Occipital lobe (tissue), 2 donors: ENCODE results near the gene CCDC28B. TPM values are rescaled to one million over a fixed set of nuclear protein-coding genes. Genes with fewer than 3 reads are reported as not detected.

ENCODE experiments used
- DNase-seq: peaks from one replicate; lab custom pipeline; 2025; lab: John Stamatoyannopoulos, UW
- total RNA-seq: library from RNA; depleted of rRNA; stranded (reverse); fragments of >200 nt; gene quantifications from one replicate; pipeline ENCODE4 v1.2.3, GENCODE V29; 2014

Gene CCDC28B
- total RNA-seq, 1 donor from 2014 or later = 31.7 TPM

DNA sequence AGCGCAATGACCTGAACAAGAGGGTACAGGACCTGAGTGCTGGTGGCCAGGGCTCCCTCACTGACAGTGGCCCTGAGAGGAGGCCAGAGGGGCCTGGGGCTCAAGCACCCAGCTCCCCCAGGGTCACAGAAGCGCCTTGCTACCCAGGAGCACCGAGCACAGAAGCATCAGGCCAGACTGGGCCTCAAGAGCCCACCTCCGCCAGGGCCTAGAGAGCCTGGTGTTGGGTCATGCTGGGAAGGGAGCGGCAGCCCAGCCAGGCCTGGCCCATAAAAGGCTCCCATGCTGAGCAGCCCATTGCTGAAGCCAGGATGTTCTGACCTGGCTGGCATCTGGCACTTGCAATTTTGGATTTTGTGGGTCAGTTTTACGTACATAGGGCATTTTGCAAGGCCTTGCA is 5.4 kb upstream of the CCDC28B start:
- no peak for DNase-seq

DNA sequence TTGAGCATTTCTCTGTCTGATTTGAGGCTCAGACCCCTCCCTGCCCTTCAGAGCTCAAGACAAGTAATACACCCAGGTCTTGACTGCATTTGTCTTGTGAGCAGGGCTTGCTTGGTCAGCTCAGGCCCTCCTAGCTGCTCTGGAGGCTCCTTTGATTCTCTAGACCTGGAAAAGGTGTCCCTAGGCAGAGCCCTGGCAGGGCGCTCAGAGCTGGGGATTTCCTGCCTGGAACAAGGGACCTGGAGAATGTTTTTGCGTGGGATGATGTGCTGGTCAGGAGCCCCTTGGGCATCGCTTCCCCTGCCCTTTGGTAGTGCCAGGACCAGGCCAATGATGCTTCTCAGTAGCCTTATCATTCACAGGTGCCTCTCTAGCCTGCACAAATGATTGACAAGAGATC is 4.9 kb upstream of the CCDC28B start:
- DNase-seq = no peak

DNA sequence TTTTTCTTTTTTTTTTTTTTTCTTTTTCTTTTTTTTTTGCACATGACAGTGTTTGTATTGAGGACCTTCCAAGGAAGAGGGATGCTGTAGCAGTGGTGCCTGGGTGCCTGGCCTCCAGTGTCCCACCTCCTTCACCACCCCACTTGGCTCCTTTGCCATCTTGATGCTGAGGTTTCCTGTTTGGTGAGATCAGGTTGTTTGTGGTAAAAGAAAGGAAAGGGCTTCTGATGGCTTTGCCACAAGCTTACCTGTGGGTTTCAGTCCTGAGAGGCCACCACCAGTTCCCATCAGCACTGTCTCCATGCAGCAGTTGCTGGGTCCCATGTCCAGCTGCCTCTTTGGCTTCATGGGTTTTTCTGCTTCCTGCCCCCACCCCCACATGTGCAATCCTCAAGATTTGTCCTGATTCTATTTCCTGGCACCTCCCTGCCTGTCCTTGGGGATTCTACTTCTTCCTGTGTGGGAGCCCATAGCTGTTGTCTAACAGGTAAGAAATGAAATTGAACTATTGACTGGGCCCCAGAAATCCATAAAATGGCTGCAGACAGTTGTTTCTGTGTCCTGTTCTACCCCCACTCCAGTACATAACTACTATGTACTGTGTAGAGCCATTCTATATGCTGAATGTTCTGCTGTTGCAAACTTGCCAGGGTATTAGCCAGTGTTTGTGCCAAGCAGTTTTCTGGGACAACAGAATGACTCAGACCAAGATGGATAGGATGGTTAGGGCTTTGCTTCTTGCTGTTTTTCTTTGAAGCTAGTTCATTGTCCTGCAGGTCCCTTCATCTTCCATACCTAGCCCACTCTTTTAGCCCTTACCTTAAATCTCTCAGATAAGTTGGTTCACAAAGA is 4.2 kb upstream of the CCDC28B start:
- DNase-seq = no peak

DNA sequence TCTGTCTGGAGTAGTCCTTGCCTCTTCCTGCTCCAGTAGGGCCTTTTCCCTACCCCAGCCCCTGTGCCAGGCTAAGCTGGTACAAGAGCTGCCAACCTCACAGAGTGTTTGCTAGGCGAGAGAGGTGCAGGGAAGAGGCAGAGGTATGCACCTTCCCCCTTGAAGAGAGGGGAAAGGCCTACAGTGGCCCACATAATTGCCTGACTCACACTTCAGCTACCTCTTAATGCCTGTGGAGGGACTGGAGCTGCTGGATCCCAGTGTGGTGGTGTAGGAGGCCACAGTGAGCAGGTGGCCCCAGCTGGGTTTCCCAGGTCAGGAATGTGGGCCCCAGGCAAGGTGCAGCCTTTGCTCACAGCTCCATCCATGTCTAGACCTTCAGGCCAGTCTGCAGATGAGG is 3.3 kb upstream of the CCDC28B start:
- DNase-seq = no peak

DNA sequence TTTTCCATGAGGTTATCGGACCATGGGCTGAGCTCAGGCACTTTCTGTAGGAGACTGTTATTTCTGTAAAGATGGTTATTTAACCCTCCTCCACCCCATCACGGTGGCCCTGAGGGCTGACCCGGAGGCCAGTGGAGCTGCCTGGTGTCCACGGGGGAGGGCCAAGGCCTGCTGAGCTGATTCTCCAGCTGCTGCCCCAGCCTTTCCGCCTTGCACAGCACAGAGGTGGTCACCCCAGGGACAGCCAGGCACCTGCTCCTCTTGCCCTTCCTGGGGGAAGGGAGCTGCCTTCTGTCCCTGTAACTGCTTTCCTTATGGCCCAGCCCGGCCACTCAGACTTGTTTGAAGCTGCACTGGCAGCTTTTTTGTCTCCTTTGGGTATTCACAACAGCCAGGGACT is 2.6 kb upstream of the CCDC28B start:
- DNase-seq = no peak

DNA sequence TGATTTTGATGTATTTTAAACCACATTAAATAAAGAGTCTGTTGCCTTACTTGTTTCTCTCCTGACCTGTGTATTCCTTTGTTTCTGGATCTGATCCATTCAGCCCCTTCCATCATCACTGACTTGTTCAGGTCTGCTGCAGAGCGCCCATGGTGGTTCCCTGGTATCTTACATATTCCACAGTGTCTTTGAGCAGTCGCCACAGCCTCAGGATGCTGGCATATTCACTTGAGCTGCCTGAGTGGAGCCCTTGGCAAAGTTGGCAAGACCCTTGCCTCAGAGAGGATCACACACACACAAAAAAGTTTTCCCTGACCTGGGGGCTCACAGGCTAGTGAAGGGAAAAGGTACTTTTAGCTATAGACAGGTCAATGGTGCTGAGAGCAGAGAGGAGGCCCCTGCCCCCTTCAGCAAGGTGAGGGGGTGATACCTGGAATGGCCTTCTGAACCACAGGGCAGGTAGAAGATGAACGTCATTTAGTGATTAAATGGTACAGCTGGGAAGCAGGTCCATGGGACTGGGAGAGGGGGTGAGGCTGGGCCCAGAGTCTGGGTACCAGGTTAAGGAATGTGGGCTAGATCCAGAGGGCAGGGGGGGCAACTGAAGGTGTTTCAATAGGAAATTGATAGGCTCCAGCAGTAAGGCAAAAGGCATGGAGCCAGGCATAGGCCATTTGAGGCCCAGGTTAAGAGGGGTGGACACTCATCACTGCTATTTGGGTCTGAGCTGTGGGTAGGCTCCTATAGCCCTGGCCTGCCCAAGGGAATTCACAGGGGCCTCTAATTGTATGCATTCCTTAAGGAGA is 2.0 kb upstream of the CCDC28B start:
- no peak for DNase-seq

DNA sequence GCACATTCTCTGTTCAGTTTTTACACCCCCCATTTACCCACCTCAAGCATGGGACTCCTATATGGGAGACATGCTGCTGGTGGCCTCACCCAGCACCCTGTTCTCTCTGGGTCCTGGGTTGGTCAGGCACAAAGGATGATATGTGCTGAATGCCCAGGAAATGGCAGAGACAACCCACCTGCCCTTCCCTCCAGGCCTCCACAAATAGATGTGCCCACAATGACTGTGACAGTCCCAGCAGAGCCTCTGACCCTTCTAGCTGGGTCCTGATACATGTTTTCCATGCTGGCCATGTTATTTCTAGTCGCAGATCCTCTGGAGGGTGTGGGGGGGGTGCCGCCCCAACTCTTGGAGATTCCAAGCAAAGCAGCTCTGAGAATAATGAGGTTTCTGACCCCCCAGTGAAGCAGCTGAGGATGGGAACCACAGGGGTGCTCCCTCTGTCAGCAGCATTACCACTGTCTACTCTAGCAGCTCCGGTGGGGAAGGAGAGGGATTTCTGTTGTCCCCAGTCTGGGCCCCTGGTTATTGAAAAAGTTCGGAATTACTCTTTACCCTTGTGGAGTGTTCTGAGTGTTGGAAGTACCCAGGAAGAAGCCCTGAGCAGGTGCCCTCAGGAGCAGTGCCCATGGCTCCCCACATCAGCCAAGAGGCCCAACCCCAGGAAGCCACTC is 1.2 kb upstream of the CCDC28B start:
- no peak for DNase-seq

DNA sequence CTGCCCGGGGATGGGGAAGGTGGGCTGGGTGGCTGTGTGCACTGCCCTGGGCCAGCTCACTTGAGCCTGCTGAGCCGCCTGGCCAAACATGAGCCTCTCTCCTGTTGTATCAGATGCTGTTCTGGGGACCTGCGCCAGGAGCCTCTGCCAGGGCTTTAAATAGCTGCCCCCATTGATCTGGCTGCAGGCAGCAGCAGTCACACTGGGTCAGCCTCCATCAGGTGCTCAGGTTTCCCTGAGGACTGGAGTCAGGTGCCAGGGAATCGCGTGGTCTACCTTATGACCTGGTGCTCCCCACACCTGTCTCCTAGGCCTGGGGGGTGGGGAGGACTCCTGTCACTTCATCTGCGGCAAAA is 700 bp upstream of the CCDC28B start:
- peak; percentile 24 for DNase-seq

DNA sequence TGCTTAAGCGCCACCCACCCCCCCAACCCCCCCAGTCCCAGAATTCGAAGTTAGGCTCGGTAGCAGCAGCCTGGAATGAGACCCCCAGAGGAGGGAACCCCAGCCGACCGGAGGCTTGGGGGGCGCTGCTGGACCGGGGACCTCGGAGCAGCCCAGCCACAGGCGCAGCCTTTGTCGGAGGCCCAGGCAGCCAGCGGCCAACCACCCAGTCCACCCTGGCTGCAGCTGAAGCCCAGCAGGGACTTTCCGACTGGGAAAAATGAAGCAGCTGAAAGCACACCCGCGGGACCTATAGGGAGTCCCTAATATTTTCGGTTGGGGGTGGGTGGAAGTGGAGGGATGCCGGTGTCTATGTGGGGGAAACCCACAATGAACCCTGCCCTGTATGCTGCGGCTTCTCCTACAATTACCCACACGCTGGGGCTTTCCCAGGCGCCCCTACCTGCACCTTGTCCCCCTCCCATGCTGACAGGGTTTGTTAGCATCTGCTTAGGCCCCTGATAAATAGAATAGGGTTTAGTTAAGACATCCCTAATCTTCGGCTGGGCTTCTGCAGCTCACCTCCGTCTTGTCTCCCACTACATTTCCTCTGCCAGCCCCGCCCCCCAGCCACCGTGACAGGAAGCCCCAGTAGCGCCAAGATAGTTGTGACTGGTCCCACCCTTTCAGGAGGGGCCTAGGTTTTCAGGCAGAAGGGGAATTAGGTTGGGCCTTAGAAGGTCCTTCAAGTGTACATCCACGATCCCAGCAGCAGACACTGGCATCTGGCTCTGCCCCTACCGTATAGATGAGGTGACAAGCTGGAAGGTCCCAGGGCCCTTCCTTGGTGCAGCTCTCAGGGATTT is 838 bp downstream of the CCDC28B start:
- no peak for DNase-seq

DNA sequence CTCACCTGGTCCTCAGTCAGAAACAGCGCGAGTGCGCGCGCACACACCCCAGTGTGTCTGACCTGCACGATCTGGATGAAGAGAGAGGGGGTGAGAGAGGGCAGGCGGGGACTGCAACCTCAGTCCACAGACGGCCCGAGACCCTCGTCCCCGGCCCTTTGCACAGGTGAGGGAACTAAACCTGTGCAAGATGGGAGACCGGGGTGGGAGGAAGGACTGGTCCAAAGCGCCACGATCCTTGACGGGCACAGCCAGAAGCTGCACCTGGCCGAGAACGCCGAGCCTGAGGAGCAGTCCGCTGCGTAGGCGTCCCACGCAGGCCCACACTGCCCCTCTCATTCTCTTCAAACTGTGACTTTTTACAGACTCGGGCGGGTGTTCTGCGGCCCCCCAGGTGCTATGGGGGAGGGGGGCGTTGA is 4.6 kb downstream of the CCDC28B start:
- DNase-seq = no peak

DNA sequence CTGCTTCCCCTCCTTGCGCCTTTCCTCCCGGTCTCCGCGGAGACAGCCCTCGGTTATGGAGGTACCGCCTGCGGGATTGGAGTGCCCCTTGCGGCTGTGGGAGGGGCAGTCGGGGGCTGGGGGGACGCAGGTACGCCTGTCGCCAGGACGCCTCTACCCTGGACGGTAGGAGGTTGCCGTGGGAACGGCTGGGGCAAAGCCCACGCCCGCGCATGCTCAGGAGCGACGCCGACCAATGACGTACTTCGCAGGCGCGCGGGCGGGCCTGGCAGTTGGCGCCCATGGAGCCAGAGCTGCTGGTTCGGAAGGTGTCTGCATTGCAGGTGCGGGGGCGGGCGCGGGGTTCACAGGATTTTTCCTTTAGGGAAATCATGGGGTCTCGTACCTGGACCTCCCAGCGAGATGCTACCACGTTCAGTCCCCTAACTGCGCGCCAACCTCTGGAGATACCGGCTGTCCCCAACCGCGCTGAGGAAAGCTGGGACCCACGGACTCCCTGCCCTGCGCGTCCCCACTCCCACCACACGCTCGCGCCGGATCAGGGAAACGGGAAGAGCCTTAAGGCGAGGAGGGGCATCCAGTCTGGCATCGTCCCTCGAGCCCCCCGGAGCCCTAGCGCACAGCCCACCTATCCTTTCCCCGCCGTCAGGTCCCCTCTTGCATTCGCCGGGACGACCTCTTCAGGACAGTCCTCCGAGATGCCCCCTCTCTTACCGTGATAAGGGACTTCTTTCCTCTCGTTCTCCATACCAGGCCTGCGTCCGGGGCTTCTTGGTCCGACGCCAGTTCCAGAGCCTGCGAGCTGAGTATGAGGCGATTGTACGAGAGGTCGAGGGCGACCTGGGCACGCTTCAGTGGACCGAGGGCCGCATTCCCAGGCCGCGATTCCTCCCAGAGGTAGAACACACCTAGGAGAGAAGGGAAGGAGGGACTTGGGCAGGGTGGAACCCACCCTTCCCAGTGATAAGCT is 5.3 kb downstream of the CCDC28B start, which contains the start of gene IQCC:
TSS of gene IQCC (plus strand) at position 271 of the 970 bp plus-strand sequence. CDS start at position 282, 11 bp downstream.
- DNase-seq = peak; percentile 81

DNA sequence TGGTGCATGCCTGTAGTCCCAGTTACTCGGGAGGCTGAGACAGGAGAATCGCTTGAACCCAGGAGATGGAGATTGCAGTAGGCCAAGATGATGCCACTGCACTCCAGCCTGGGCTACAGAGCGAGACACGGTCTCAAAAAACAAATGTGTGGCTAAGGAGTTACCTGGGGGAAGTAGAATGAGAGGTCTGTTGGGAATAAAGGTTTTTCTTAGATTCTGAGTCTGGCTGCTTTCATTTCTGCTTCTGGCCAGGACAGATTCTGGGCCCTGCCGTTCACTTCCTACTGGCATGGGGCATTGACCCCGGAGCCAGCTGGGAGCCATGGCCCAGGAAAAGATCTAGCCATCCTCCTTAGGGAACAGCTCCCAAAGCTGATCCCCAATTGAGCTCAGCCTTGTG is 8.1 kb downstream of the CCDC28B start:
- no peak for DNase-seq

DNA sequence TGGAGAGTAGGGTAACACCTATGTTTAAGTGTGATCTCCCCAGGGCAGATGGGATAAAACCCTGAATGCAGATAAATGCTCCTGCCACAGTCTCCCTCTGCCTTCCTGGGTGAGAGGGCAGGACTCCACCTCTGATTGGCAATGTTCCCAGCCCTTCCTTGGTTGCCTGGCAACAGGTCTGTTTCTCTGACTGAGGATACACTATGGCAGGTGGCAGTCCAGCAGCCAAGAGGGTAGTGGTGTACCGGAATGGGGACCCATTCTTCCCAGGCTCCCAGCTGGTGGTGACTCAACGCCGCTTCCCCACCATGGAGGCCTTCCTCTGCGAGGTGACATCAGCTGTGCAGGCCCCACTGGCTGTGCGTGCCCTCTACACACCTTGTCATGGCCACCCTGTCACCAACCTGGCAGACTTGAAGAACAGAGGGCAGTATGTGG is 8.5 kb downstream of the CCDC28B start, which contains the start of gene DCDC2B:
TSS of gene DCDC2B (plus strand) at position 199 of the 438 bp plus-strand sequence. CDS start at position 204, 5 bp downstream.
- DNase-seq = no peak

DNA sequence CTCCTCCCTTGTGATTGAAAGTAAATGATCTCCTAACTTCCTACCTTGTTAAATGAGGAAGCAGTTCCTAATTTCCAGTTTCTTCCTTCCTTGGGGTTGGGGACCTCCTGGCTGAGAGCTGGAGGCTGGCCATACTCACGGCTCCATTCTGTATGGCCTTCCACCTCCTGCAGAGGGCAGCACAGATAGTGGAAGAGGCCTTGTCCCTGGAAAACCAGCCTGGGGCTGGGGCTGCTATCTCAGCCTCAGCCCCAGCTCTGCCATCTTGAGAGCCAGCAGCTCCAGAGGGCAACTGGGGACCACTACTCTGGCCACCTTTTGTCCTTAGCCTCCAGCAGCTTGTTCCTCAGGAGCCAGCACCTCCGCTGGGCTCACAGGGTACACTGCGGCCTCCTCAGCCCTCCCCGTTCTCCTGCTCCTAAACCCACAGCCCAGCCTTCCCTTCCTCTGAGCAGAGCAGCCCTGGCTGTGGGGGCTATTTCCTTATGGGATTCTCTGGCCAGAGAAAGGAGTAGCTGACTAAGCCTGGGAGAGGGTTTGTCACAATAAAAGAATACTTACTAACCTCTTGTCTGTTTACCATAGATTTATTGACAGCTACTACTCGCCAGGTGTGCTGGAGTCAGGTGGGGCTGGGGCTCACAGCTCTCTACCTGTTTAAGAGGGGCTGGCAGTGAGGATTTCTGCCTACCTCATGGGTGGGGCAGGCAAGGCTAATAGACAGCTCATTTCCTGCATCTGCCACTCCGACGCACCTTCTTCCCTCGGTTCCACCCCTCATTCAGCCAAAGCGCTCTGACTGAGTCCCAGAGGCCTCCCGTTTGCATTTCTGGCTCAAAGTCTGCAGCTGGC is 15.5 kb downstream of the CCDC28B start:
- peak; percentile 15 for DNase-seq

DNA sequence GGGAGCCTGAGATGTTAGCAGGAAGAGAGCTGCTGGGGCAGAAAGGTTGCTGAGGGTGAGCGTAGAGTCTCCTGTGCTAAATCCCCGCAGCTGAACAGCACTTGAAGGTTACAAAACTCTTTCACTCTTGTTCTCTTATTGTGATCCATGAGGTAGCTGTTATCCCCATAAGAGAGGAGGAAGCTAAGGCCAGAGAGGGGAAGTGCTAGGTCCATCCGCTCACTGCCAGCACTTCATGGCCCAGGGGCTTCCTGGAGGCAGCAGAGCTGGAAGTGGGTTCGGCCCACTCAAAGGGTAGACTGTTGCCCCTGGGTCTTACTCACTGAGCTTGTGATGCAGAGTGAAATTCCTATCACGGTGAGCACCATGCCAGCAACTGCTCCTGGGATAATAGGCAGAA is 16.2 kb downstream of the CCDC28B start:
- DNase-seq = no peak

DNA sequence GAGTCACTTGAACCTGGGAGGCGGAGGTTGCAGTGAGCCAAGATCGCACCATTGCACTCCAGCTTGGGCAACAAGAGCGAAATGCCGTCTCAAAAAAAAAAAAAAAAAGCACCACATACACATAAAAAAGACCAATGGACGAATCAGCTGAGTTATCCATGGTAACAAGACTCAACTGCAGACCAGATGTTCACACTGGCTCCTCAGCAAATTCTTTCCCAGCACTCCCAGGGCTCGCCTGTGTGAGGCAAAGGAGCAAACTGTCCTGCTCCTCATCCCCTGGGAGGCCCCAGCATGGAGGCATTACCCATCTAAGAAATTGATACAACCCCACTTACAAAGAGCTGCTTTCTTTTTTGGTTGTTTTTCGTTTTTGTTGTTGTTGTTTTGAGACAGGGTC is 18.6 kb downstream of the CCDC28B start:
- no peak for DNase-seq

DNA sequence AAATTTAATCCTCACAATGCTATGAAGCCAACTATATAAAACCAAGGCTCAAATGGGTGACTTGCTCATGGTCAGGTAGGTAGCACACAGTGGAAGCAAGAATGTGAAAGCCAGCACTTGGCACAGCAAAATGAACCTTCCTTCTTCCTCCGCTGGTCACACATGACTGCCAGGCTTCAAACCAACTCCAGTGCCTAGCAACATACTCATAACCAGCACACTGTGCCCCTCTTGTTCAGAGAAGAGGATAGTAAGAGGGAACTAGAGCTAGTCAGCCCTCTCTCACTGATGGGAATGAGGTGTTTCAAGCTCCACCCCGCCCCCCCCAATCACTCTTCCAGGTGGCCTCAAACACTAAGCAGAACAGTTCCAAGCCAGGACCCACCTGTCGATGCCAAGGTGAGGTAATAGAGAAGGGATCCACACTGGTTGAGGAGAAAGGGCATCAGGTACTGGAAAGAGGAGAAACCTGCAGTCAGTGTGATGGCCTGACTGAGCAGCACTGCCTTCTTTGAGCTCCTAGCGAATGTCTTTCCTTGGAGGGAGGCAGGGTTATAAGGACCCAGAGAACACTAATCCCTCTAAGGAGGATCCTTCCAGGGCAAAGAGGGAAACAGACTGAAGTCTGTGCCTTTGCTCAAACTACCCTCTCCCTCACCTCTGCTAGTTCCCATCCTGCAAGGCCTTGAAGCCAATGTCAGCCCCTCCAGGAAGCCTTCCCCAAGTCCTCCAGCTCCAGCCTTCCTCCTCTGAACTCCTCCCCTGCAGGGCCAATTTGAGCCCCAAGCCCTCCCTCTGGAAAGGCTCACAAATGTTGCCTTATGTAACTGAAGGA is 20.6 kb downstream of the CCDC28B start:
- no peak for DNase-seq

DNA sequence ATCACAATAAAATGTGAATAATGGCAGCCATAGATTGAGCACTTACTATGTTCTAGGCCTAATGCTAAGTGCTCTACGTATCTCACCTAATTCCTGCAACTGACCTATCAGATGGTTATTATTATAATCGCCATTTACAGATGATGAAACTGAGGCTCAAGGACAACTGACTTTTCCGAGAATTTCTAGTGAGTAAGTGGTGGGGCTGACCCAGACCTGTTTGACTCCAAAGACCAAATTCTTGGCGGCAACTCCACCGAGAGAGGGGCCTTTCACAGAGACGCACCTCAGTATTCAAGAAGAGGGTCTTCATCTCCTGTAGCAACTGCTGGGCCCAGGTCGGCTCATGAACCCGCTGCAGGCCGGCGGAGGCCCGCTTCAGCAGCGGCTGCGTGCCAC is 21.2 kb downstream of the CCDC28B start:
- no peak for DNase-seq
